Progenitor cell of endocrine pancreas (in vitro differentiated cells): ENCODE data around the gene CTPS2. TPM values are rescaled to one million over a fixed set of nuclear protein-coding genes. Genes with fewer than 3 reads are reported as not detected.

Experiments used
- DNase-seq: peaks from one replicate; pipeline ENCODE4 v3.0.0; 2021; ENCODE audit warnings: low spot score; ENCODE audit not compliant: unreplicated experiment
- H3K27ac Mint-ChIP-seq: 2 replicates; pipeline ENCODE4 v1.8.0; 2021; ENCODE audit warnings: mild to moderate bottlenecking, moderate library complexity, mixed read lengths
- H3K27me3 Mint-ChIP-seq: 2 replicates; pipeline ENCODE4 v1.8.0; 2021; ENCODE audit warnings: mixed read lengths
- H3K36me3 Mint-ChIP-seq: 2 replicates; pipeline ENCODE4 v1.8.0; 2022; ENCODE audit warnings: mixed read lengths; ENCODE audit not compliant: insufficient read depth
- H3K4me1 Mint-ChIP-seq: 2 replicates; pipeline ENCODE4 v1.8.0; 2021; ENCODE audit warnings: low read depth, mixed read lengths
- H3K4me3 Mint-ChIP-seq: 2 replicates; pipeline ENCODE4 v1.8.0; 2021; ENCODE audit warnings: low read depth, mild to moderate bottlenecking, moderate library complexity, mixed read lengths
- H3K9me3 Mint-ChIP-seq: 2 replicates; pipeline ENCODE4 v1.8.0; 2021; ENCODE audit warnings: low read depth, mixed read lengths
- CTCF ChIP-seq: fragments of 200-600 bp; sonication (generic); IDR thresholded peaks from one replicate; pipeline ENCODE4 v1.5.0; 2021; ENCODE audit warnings: antibody characterized with exemption, mild to moderate bottlenecking; ENCODE audit not compliant: unreplicated experiment
- microRNA-seq: library from miRNA; unstranded; fragments of <30 nt; microRNA quantifications from one replicate; pipeline ENCODE4 v1.1.0, GENCODE V29; 2020; ENCODE audit warnings: borderline number of aligned reads; ENCODE audit not compliant: unreplicated experiment
- total RNA-seq: library from RNA; stranded (reverse); gene quantifications from 2 replicates; pipeline ENCODE4 v1.2.1, GENCODE V29; 2021

Gene CTPS2
- total RNA-seq, 1 donor from 2014 or later = 111 TPM

DNA sequence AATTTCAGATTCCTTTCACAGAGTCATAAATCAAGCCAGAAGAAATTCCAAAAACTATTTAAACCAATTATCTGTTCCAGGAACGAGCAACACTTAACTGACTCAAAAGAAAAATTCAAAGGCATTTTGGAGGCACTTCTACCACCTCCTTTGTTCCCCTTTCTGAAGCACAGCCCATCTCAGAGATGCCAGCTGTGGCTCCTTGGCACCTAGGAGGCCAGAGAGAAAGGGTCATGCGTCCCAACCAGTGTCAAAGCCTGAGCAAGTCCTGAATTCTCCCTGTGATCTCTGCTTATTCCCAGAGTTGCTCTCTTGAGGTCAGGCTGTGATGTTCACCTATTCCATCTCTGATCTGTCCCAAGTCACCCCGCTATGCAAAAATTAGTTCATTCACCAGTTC is 167.5 kb downstream of the CTPS2 start:
- no peak overlapping the region for H3K4me3 Mint-ChIP-seq
- no peak for TF ChIP-seq CTCF
- H3K27ac Mint-ChIP-seq = no peak overlapping the region
- no peak for DNase-seq
- peaks cover 6% of the 10 kb centered on the region for H3K36me3 Mint-ChIP-seq
- no peaks in the 10 kb centered on the region for H3K4me1 Mint-ChIP-seq
- H3K27me3 Mint-ChIP-seq = no peaks in the 10 kb centered on the region
- peaks cover 2% of the 10 kb centered on the region for H3K9me3 Mint-ChIP-seq

Small RNA genes within 50 kb of the gene (microRNA-seq; reads per million reads assigned to microRNA genes)
- gene MIR548AM = not detected

Other genes starting within 250 kb of the CTPS2 start
- gene S100G, start 62.5 kb downstream of the CTPS2 start, total RNA-seq = not detected in 2 replicates
- 59.0 and 61.3 TPM in 2 replicates for gene SYAP1, start 6.9 kb upstream of the CTPS2 start, total RNA-seq
- 25.4 and 25.8 TPM in 2 replicates for gene TXLNG, start 73.8 kb upstream of the CTPS2 start, total RNA-seq
- gene RBBP7, start 157.7 kb upstream of the CTPS2 start, total RNA-seq = 234 and 235 TPM in 2 replicates
- 2.6 and 4.3 TPM in 2 replicates for gene REPS2, start 234.0 kb upstream of the CTPS2 start, total RNA-seq